NCI-H2107 treated with DMSO at 0.1 percent for 48 hours (cell line): ENCODE data around the gene APC.

Source experiments
- DNase-seq: peaks from one replicate; lab custom pipeline; 2025; ENCODE audit not compliant: unreplicated experiment; lab: John Stamatoyannopoulos, UW

The APC gene

DNA sequence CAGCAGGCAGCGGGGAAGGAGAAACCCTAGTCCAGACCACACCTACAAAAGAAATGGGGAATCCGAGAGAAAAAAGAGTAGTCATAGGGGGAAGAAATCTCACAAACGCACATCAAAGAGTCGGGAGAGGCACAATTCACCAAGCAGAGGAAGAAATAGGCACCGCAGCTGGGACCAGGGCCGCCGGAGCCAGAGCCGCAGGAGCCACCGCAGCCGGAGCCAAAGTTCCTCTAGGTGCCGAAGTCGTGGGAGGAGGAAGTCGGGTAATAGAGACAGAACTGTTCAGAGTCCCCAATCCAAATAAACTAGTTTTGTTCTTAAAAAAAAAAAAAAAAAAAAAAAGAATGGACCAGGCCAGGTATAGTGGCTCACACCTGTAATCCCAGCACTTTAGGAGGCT, 155.1 kb downstream of the APC start:
- DNase-seq = no peak

DNA sequence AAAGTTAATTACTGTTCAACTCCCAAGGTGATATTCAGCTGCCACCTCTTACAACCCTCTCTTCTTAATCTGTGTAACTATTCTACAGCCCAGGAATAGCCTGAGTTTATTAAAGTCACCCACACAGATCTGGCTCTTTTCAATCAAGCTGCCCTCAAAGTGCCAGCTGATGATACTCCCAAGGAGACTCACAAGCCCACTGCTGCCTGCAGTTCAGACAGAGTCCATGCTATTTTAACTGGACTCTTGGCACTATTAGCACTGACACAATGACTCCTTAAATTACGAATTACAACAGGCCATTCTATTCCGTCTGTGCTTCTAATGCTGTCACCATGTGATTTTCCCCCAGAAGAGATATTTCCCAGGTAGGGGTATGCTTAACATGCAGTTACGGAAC, 158.0 kb downstream of the APC start:
- DNase-seq = no peak
